H1 (cell line): ENCODE results near the gene ABLIM1. TPM values are rescaled to one million over a fixed set of nuclear protein-coding genes. Genes with fewer than 3 reads are reported as not detected.

ENCODE experiments used
- CTCF ChIA-PET: fragments of 300-600 bp; sonication (Branson Sonifier 250); formaldehyde crosslinking; loops from one replicate; lab custom pipeline; 2021; ENCODE audit not compliant: partially characterized antibody; lab: Charles Lee
- POLR2A ChIA-PET: fragments of 300-600 bp; sonication (Branson Sonifier 250); formaldehyde crosslinking; loops from one replicate; lab custom pipeline; 2021; ENCODE audit warnings: inconsistent platforms; ENCODE audit not compliant: partially characterized antibody; lab: Charles Lee
- DNase-seq, 2 experiments: peaks; one replicate each; pipeline versions ENCODE4 v3.0.0 to v3.0.0-alpha.2; 2010 to 2022; ENCODE audit warnings: low spot score in 2 of 2, low read depth in 1 of 2, mixed read lengths in 1 of 2
- FAIRE-seq: peaks from 2 replicates; lab custom pipeline; 2011; peaks lifted over from hg19 to GRCh38; lab: Jason Lieb, UNC
- H2AFZ ChIP-seq: 2 replicates; pipeline ENCODE4 v1.8.1; 2012; ENCODE audit warnings: low read length, inconsistent platforms
- H2AK5ac ChIP-seq: 2 replicates; pipeline ENCODE4 v1.6.1; 2013; ENCODE audit warnings: low read depth, low read length
- H2BK120ac ChIP-seq: replicated peaks from 2 replicates; pipeline ENCODE3; 2013; ENCODE audit warnings: low read depth, low read length, inconsistent platforms
- H2BK12ac ChIP-seq: 2 replicates; pipeline ENCODE4 v1.6.1; 2013; ENCODE audit warnings: low read depth, low read length
- H2BK15ac ChIP-seq: 2 replicates; pipeline ENCODE4 v1.6.1; 2013; ENCODE audit warnings: low read length
- H2BK20ac ChIP-seq: 2 replicates; pipeline ENCODE4 v1.6.1; 2013; ENCODE audit warnings: low read length
- H2BK5ac ChIP-seq: 2 replicates; pipeline ENCODE4 v1.6.1; 2013; ENCODE audit warnings: low read depth, low read length
- H3K14ac ChIP-seq: 2 replicates; pipeline ENCODE4 v1.6.1; 2013; ENCODE audit warnings: inconsistent platforms; ENCODE audit not compliant: insufficient read length
- H3K18ac ChIP-seq: 2 replicates; pipeline ENCODE4 v1.6.1; 2013; ENCODE audit warnings: low read length; ENCODE audit errors: extremely low read depth
- H3K23ac ChIP-seq: 2 replicates; pipeline ENCODE4 v1.6.1; 2013; ENCODE audit warnings: inconsistent platforms; ENCODE audit not compliant: insufficient read length
- H3K23me2 ChIP-seq: 2 replicates; pipeline ENCODE4 v1.6.1; 2013; ENCODE audit warnings: low read depth, low read length
- H3K27ac ChIP-seq: 2 replicates; pipeline ENCODE4 v1.6.1; 2011; ENCODE audit warnings: low read depth, low read length, inconsistent platforms
- H3K27me3 ChIP-seq, 4 experiments: replicated peaks in 1 of 4; 1 replicate in 1 of 4; 2 replicates in 3 of 4; pipeline versions ENCODE4 v1.6.1 to v1.8.1; 2011 to 2013; ENCODE audit warnings: low read length in 3 of 4, mild to moderate bottlenecking in 3 of 4, inconsistent platforms in 2 of 4, mixed read lengths in 2 of 4, moderate library complexity in 1 of 4; ENCODE audit not compliant: control insufficient read depth in 3 of 4, insufficient read depth in 3 of 4; ENCODE audit errors: extremely low read depth in 1 of 4
- H3K36me3 ChIP-seq, 4 experiments: 2 replicates each; pipeline versions ENCODE4 v1.6.1 to v1.8.1; 2011 to 2013; ENCODE audit warnings: mild to moderate bottlenecking in 4 of 4, low read length in 3 of 4, moderate library complexity in 2 of 4, control low read depth in 1 of 4, inconsistent platforms in 1 of 4; ENCODE audit not compliant: insufficient read depth in 4 of 4, control insufficient read depth in 2 of 4
- H3K4ac ChIP-seq: replicated peaks from 2 replicates; pipeline ENCODE3; 2013; ENCODE audit warnings: low read length, low read depth, mixed read lengths, inconsistent platforms; ENCODE audit not compliant: insufficient read length
- H3K4me1 ChIP-seq, 4 experiments: replicated peaks in 1 of 4; 1 replicate in 1 of 4; 2 replicates in 3 of 4; pipeline versions ENCODE4 v1.6.1 to v1.8.1; 2011 to 2013; ENCODE audit warnings: low read length in 3 of 4, inconsistent platforms in 2 of 4, mixed read lengths in 1 of 4; ENCODE audit not compliant: insufficient read depth in 4 of 4, control insufficient read depth in 3 of 4
- H3K4me2 ChIP-seq, 2 experiments: 2 replicates each; pipeline versions ENCODE4 v1.6.1 to v1.8.1; 2011 to 2013; ENCODE audit warnings: low read depth in 2 of 2, low read length in 2 of 2, control low read depth in 1 of 2, inconsistent platforms in 1 of 2, mild to moderate bottlenecking in 1 of 2; ENCODE audit not compliant: insufficient read depth in 1 of 2
- H3K4me3 ChIP-seq, 4 experiments: fragments of 200-600, 300-600 bp in 1 of 4; sonication (generic), shearing (Covaris generic), sonication (Bioruptor Twin) in 1 of 4; 2 replicates each; pipeline versions ENCODE4 v1.5.1 to v1.8.1; 2011 to 2016; ENCODE audit warnings: low read length in 4 of 4, low read depth in 3 of 4, control low read depth in 2 of 4, inconsistent platforms in 2 of 4, mild to moderate bottlenecking in 2 of 4, mixed read lengths in 1 of 4, moderate library complexity in 1 of 4; ENCODE audit not compliant: insufficient read depth in 2 of 4; ENCODE audit errors: extremely low read depth in 1 of 4
- H3K56ac ChIP-seq: replicated peaks from 2 replicates; pipeline ENCODE3; 2013; ENCODE audit warnings: low read depth, mild to moderate bottlenecking, mixed read lengths, low read length, inconsistent platforms; ENCODE audit not compliant: insufficient read length
- H3K79me1 ChIP-seq: 2 replicates; pipeline ENCODE4 v1.6.1; 2013; ENCODE audit warnings: low read depth, low read length, control low read depth
- H3K79me2 ChIP-seq, 2 experiments: 2 replicates each; pipeline versions ENCODE4 v1.6.1 to v1.8.1; 2012 to 2013; ENCODE audit warnings: low read length in 2 of 2, mild to moderate bottlenecking in 2 of 2, inconsistent platforms in 1 of 2; ENCODE audit not compliant: insufficient read depth in 2 of 2, control insufficient read depth in 1 of 2
- H3K9ac ChIP-seq, 4 experiments: replicated peaks in 1 of 4; 1 replicate in 1 of 4; 2 replicates in 3 of 4; pipeline versions ENCODE4 v1.6.1 to v1.8.1; 2011 to 2013; ENCODE audit warnings: low read depth in 3 of 4, low read length in 3 of 4, control low read depth in 2 of 4, mild to moderate bottlenecking in 2 of 4, moderate library complexity in 2 of 4, inconsistent platforms in 1 of 4; ENCODE audit errors: extremely low read depth in 1 of 4
- H3K9me3 ChIP-seq, 2 experiments: 2 replicates each; pipeline versions ENCODE4 v1.6.1 to v1.8.1; 2012 to 2013; ENCODE audit warnings: mild to moderate bottlenecking in 2 of 2, moderate library complexity in 2 of 2, control low read depth in 1 of 2, inconsistent platforms in 1 of 2, low read depth in 1 of 2, low read length in 1 of 2, mixed read lengths in 1 of 2; ENCODE audit not compliant: insufficient read depth in 2 of 2
- H4K20me1 ChIP-seq, 2 experiments: replicated peaks in 1 of 2; 2 replicates each; pipeline versions ENCODE3 to v1.8.1; 2011 to 2013; ENCODE audit warnings: inconsistent platforms in 2 of 2, low read length in 2 of 2, mild to moderate bottlenecking in 1 of 2; ENCODE audit not compliant: insufficient read depth in 2 of 2, control insufficient read depth in 1 of 2
- H4K5ac ChIP-seq: 2 replicates; pipeline ENCODE4 v1.6.1; 2013; ENCODE audit warnings: low read length, low read depth, mixed read lengths, inconsistent platforms; ENCODE audit not compliant: insufficient read length
- H4K8ac ChIP-seq: 2 replicates; pipeline ENCODE4 v1.8.0; 2013; ENCODE audit warnings: mild to moderate bottlenecking, moderate library complexity, low read length, inconsistent platforms; ENCODE audit not compliant: insufficient read depth; ENCODE audit errors: extremely low read depth
- H4K91ac ChIP-seq: replicated peaks from 2 replicates; pipeline ENCODE3; 2013; ENCODE audit warnings: low read length, mixed read lengths, inconsistent platforms; ENCODE audit not compliant: insufficient read length
- BCL11A ChIP-seq, 2 experiments: IDR thresholded peaks; one replicate each; pipeline ENCODE4 v1.6.1; 2011; ENCODE audit warnings: low read depth in 2 of 2, low read length in 2 of 2, mild to moderate bottlenecking in 2 of 2
- CBX5 ChIP-seq: fragments of 300-800, 300-1000 bp; sonication (generic); IDR thresholded peaks from 2 replicates; pipeline ENCODE4 v1.7.1; 2016; ENCODE audit warnings: antibody characterized with exemption, low read length, low read depth
- CBX8 ChIP-seq: fragments of 300-800, 300-1000 bp; sonication (generic); IDR thresholded peaks from 2 replicates; pipeline ENCODE4 v1.7.1; 2016; ENCODE audit warnings: low read depth, low read length, borderline replicate concordance
- CEBPB ChIP-seq: IDR thresholded peaks from 2 replicates; pipeline ENCODE4 v1.6.1; 2012; ENCODE audit warnings: low read depth, low read length
- CTBP2 ChIP-seq: IDR thresholded peaks from 2 replicates; pipeline ENCODE4 v1.7.0; 2011; ENCODE audit warnings: borderline replicate concordance, mild to moderate bottlenecking, moderate library complexity, mixed read lengths, low read length; ENCODE audit not compliant: insufficient read depth, insufficient read length
- FOSL1 ChIP-seq: IDR thresholded peaks from 2 replicates; pipeline ENCODE4 v1.6.1; 2011; ENCODE audit warnings: mild to moderate bottlenecking, low read depth, low read length, moderate library complexity; ENCODE audit not compliant: insufficient read depth
- SAP30 ChIP-seq: fragments of 300-600 bp; sonication (generic); IDR thresholded peaks from 2 replicates; pipeline ENCODE4 v1.7.1; 2012; ENCODE audit warnings: low read length, moderate library complexity, mild to moderate bottlenecking, inconsistent platforms; ENCODE audit not compliant: insufficient read depth, insufficient replicate concordance
- SIN3A ChIP-seq, 2 experiments: IDR thresholded peaks in 1 of 2; conservative IDR thresholded peaks in 1 of 2; 2 replicates each; pipeline ENCODE4 v1.6.1; 2011 to 2012; ENCODE audit warnings: low read length in 2 of 2, improper control_type of control experiment in 1 of 2, low read depth in 1 of 2, mild to moderate bottlenecking in 1 of 2
- SP4 ChIP-seq: IDR thresholded peaks from 2 replicates; pipeline ENCODE4 v1.6.1; 2012; ENCODE audit warnings: low read length, inconsistent platforms
- WGBS, 2 experiments: shearing (Covaris generic) in 1 of 2; methylation state at CpG; one replicate each; pipeline versions ENCODE4 v1.1.6 to v1.1.7; 2013 to 2015; ENCODE audit warnings: low lambda C conversion rate in 2 of 2, mixed read lengths in 2 of 2, inconsistent platforms in 1 of 2, low coverage in 1 of 2, missing lambda C conversion rate in 1 of 2; ENCODE audit not compliant: insufficient replicate concordance in 2 of 2, insufficient coverage in 1 of 2, insufficient read length in 1 of 2; ENCODE audit errors: extremely low coverage in 1 of 2, missing lambda C conversion rate in 1 of 2; 5-methylcytosine and 5-hydroxymethylcytosine counted together
- polyA plus RNA-seq, 7 experiments: library from polyadenylated mRNA; depleted of rRNA in 3 of 7; stranded (reverse) in 5 of 7; unstranded in 2 of 7; fragments of >200 nt in 5 of 7; fragments of 200-250 nt in 2 of 7; gene quantifications; 1 replicate in 5 of 7; 2 replicates in 1 of 7; 4 replicates in 1 of 7; pipeline versions ENCODE4 v1.2.1 to v1.2.3, GENCODE V29; 2011 to 2013; ENCODE audit warnings: missing spikeins in 2 of 7, mixed read lengths in 2 of 7
- total RNA-seq: library from RNA; stranded (reverse); fragmentation: NEBNext Ultra II Directional; extraction: Animal tissue kit (Norgen Biotek cat#: 25700); gene quantifications from 2 replicates; pipeline ENCODE4 v1.2.1, GENCODE V29; 2021
- TF ChIP-seq, protein P1 (sequence below): IDR thresholded peaks from 2 replicates; pipeline ENCODE4 v1.6.1; 2011; ENCODE audit warnings: low read depth, mild to moderate bottlenecking, low read length; ENCODE audit not compliant: insufficient read depth

ABLIM1 gene
- total and polyA plus RNA-seq, 2 of the 8 experiments (the other 6 are each of a cell fraction or from before 2014, with no cell fraction given) = 51.2 to 51.7 TPM

- H2BK15ac ChIP-seq = no peak overlapping the region
- H3K4me2 ChIP-seq = no peak overlapping the region
- no peak overlapping the region for H2BK5ac ChIP-seq
- H3K9ac ChIP-seq = no peak overlapping the region
- no peak overlapping the region for H3K4me3 ChIP-seq
- no peak overlapping the region for H4K8ac ChIP-seq
- no peak overlapping the region for H2BK120ac ChIP-seq
- H3K56ac ChIP-seq = no peak overlapping the region
- no peak overlapping the region for H4K5ac ChIP-seq
- no peaks in the 10 kb centered on the region for H4K20me1 ChIP-seq
- H4K91ac ChIP-seq = no peak overlapping the region
- H3K27ac ChIP-seq = no peak overlapping the region
- H3K9me3 ChIP-seq = no peaks in the 10 kb centered on the region
- no peak for FAIRE-seq
- H3K23ac ChIP-seq = no peak overlapping the region
- no peaks in the 10 kb centered on the region; a peak in 2 of 7 replicates for H3K27me3 ChIP-seq
- peaks cover 0 to 10% (median 4%) of the 10 kb centered on the region in 4 experiments; a peak in 4 of 7 replicates for H3K4me1 ChIP-seq
- no peaks in the 10 kb centered on the region for H3K36me3 ChIP-seq
- ChIA-PET CTCF (interaction anchor here (0.7 to 13.0 kb wide), 6 partner anchors 11 to 89 kb away, joined by 3 to 209 read pairs (median 6); no protein-coding TSS in a partner anchor), POLR2A (no interaction called here)
- H3K23me2 ChIP-seq = no peaks in the 10 kb centered on the region
- WGBS, 2 experiments = 91% methylated on average over 5 of the region's 5 CpGs; no CpG with 5 or more reads in 1 of the 2 experiments
- TF ChIP-seq FOSL1 = no peak
- no peak for TF ChIP-seq CEBPB
- no peak for TF ChIP-seq BCL11A (IDR thresholded peaks at IDR 0.05; ENCODE audit: low read depth in 2 of 2, low read length in 2 of 2)
- TF ChIP-seq SIN3A (conservative IDR thresholded peaks at IDR 0.05 in 1 of 2, IDR thresholded peaks at IDR 0.05 in 1 of 2; ENCODE audit: low read depth in 1 of 2, low read length in 2 of 2) = no peak
- TF ChIP-seq, protein P1, sequence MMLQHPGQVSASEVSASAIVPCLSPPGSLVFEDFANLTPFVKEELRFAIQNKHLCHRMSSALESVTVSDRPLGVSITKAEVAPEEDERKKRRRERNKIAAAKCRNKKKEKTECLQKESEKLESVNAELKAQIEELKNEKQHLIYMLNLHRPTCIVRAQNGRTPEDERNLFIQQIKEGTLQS = no peak
- TF ChIP-seq CTBP2 = no peak
- no peak for TF ChIP-seq SP4
- no peak for TF ChIP-seq SAP30
- TF ChIP-seq CBX5 = no peak
- no peak for TF ChIP-seq CBX8
- H2BK20ac ChIP-seq = no peak overlapping the region
- H2BK12ac ChIP-seq = no peak overlapping the region
- no peak overlapping the region for H2AK5ac ChIP-seq
- H3K79me2 ChIP-seq = no peaks in the 10 kb centered on the region
- no peak overlapping the region for H3K14ac ChIP-seq
- no peaks in the 10 kb centered on the region for H3K79me1 ChIP-seq
- no peak overlapping the region for H2AFZ ChIP-seq
- DNase-seq = no peak
- no peak overlapping the region for H3K18ac ChIP-seq
- H3K4ac ChIP-seq = no peak overlapping the region
Measured at GRCh38 chr10:114392112-114392835, 265.8 kb downstream of the ABLIM1 start.
